Measurements from ENCODE around the gene CCDC85C.

CCDC85C gene

GRCh38 chr14:99523704-99524055 lies 80.3 kb downstream of the CCDC85C start:
- no peak overlapping the region for H2AFZ ChIP-seq (ENCODE audit: low read depth)
- no peak overlapping the region for H3K4me2 ChIP-seq
- H3K9ac ChIP-seq: no peak overlapping the region
- no peak overlapping the region for H3K27ac ChIP-seq
- no peaks in the 10 kb centered on the region for H3K36me3 ChIP-seq (ENCODE audit: insufficient read depth)
- TF ChIP-seq CTCF (conservative IDR thresholded peaks at IDR 0.05; ENCODE audit: low read depth, low read length): no peak
- peaks cover under 1% of the 10 kb centered on the region for H3K4me1 ChIP-seq (ENCODE audit: low read depth, poor library complexity, severe bottlenecking)
- H3K27me3 ChIP-seq (ENCODE audit: insufficient read depth, low read depth): no peaks in the 10 kb centered on the region
- H3K79me2 ChIP-seq (ENCODE audit: insufficient read depth, low read depth): no peaks in the 10 kb centered on the region
- no peaks in the 10 kb centered on the region for H4K20me1 ChIP-seq (ENCODE audit: insufficient read depth)
- H3K4me3 ChIP-seq (IDR thresholded peaks at IDR 0.05; ENCODE audit: insufficient read depth, low read depth, low read length): no peak overlapping the region

- Histone ChIP-seq H3K4me1 (ENCODE audit: low read depth, poor library complexity, severe bottlenecking) (peaks cover 3% of the 10 kb centered on the region), H4K20me1 (ENCODE audit: insufficient read depth) (no peaks in the 10 kb centered on the region), H3K4me3 (IDR thresholded peaks at IDR 0.05; ENCODE audit: insufficient read depth, low read depth, low read length) (no peak overlapping the region), H3K79me2 (ENCODE audit: insufficient read depth, low read depth) (no peaks in the 10 kb centered on the region), H3K36me3 (ENCODE audit: insufficient read depth) (no peaks in the 10 kb centered on the region), H3K27ac (no peak overlapping the region), H3K27me3 (ENCODE audit: insufficient read depth, low read depth) (no peaks in the 10 kb centered on the region), H3K4me2 (no peak overlapping the region), H3K9ac (no peak overlapping the region), H2AFZ (ENCODE audit: low read depth) (no peak overlapping the region)
- TF ChIP-seq CTCF (conservative IDR thresholded peaks at IDR 0.05; ENCODE audit: low read depth, low read length): no peak
These were observed 80.9 kb downstream of the CCDC85C start for GRCh38 chr14:99522934-99523703.

- H3K4me3 ChIP-seq (IDR thresholded peaks at IDR 0.05; ENCODE audit: insufficient read depth, low read depth, low read length): no peak overlapping the region
- no peaks in the 10 kb centered on the region for H4K20me1 ChIP-seq (ENCODE audit: insufficient read depth)
- H3K79me2 ChIP-seq (ENCODE audit: insufficient read depth, low read depth): no peaks in the 10 kb centered on the region
- H3K36me3 ChIP-seq (ENCODE audit: insufficient read depth): no peaks in the 10 kb centered on the region
- no peaks in the 10 kb centered on the region for H3K27me3 ChIP-seq (ENCODE audit: insufficient read depth, low read depth)
- no peak overlapping the region for H2AFZ ChIP-seq (ENCODE audit: low read depth)
- H3K4me1 ChIP-seq (ENCODE audit: low read depth, poor library complexity, severe bottlenecking): peaks cover 3% of the 10 kb centered on the region
- TF ChIP-seq CTCF (conservative IDR thresholded peaks at IDR 0.05; ENCODE audit: low read depth, low read length): no peak
- H3K9ac ChIP-seq: no peak overlapping the region
- H3K27ac ChIP-seq: no peak overlapping the region
- H3K4me2 ChIP-seq: no peak overlapping the region
These were observed 81.5 kb downstream of the CCDC85C start for GRCh38 chr14:99522457-99522891.

- Histone ChIP-seq H3K4me1 (ENCODE audit: low read depth, poor library complexity, severe bottlenecking) (peaks cover 3% of the 10 kb centered on the region), H3K4me2 (no peak overlapping the region), H3K27me3 (ENCODE audit: insufficient read depth, low read depth) (no peaks in the 10 kb centered on the region), H4K20me1 (ENCODE audit: insufficient read depth) (no peaks in the 10 kb centered on the region), H3K27ac (no peak overlapping the region), H3K4me3 (IDR thresholded peaks at IDR 0.05; ENCODE audit: insufficient read depth, low read depth, low read length) (no peak overlapping the region), H3K79me2 (ENCODE audit: insufficient read depth, low read depth) (no peaks in the 10 kb centered on the region), H2AFZ (ENCODE audit: low read depth) (no peak overlapping the region), H3K9ac (no peak overlapping the region), H3K36me3 (ENCODE audit: insufficient read depth) (no peaks in the 10 kb centered on the region)
- no peak for TF ChIP-seq CTCF (conservative IDR thresholded peaks at IDR 0.05; ENCODE audit: low read depth, low read length)
These were observed 82.0 kb downstream of the CCDC85C start for GRCh38 chr14:99522025-99522401.

Measured in KMS-11 (cell line).